Progenitor cell of endocrine pancreas (in vitro differentiated cells): ENCODE data around the gene TCEA3. TPM values are rescaled to one million over a fixed set of nuclear protein-coding genes. Genes with fewer than 3 reads are reported as not detected.

Experiments
- DNase-seq: peaks from one replicate; pipeline ENCODE4 v3.0.0; 2021; ENCODE audit warnings: low spot score; ENCODE audit not compliant: unreplicated experiment
- H3K27ac Mint-ChIP-seq: 2 replicates; pipeline ENCODE4 v1.8.0; 2021; ENCODE audit warnings: mild to moderate bottlenecking, moderate library complexity, mixed read lengths
- H3K27me3 Mint-ChIP-seq: 2 replicates; pipeline ENCODE4 v1.8.0; 2021; ENCODE audit warnings: mixed read lengths
- H3K36me3 Mint-ChIP-seq: 2 replicates; pipeline ENCODE4 v1.8.0; 2022; ENCODE audit warnings: mixed read lengths; ENCODE audit not compliant: insufficient read depth
- H3K4me1 Mint-ChIP-seq: 2 replicates; pipeline ENCODE4 v1.8.0; 2021; ENCODE audit warnings: low read depth, mixed read lengths
- H3K4me3 Mint-ChIP-seq: 2 replicates; pipeline ENCODE4 v1.8.0; 2021; ENCODE audit warnings: low read depth, mild to moderate bottlenecking, moderate library complexity, mixed read lengths
- H3K9me3 Mint-ChIP-seq: 2 replicates; pipeline ENCODE4 v1.8.0; 2021; ENCODE audit warnings: low read depth, mixed read lengths
- CTCF ChIP-seq: fragments of 200-600 bp; sonication (generic); IDR thresholded peaks from one replicate; pipeline ENCODE4 v1.5.0; 2021; ENCODE audit warnings: antibody characterized with exemption, mild to moderate bottlenecking; ENCODE audit not compliant: unreplicated experiment
- total RNA-seq: library from RNA; stranded (reverse); gene quantifications from 2 replicates; pipeline ENCODE4 v1.2.1, GENCODE V29; 2021

Gene TCEA3
- total RNA-seq, 1 donor from 2014 or later: 12.9 TPM

GRCh38 chr1:23367791-23368561, 56.6 kb downstream of the TCEA3 start:
- peaks cover 39% of the 10 kb centered on the region for H3K4me1 Mint-ChIP-seq
- DNase-seq: peak; percentile 96
- H3K27ac Mint-ChIP-seq: peak overlapping the region; percentile 99
- H3K9me3 Mint-ChIP-seq: peaks cover 19% of the 10 kb centered on the region
- peaks cover 42% of the 10 kb centered on the region for H3K36me3 Mint-ChIP-seq
- peak overlapping the region; percentile 96 for H3K4me3 Mint-ChIP-seq
- TF ChIP-seq CTCF: no peak
- H3K27me3 Mint-ChIP-seq: no peaks in the 10 kb centered on the region

GRCh38 chr1:23367451-23367790, 57.1 kb downstream of the TCEA3 start:
- Mint-ChIP-seq H3K4me3 (peak overlapping the region; percentile 96), H3K9me3 (peaks cover 25% of the 10 kb centered on the region), H3K4me1 (peaks cover 37% of the 10 kb centered on the region), H3K36me3 (peaks cover 48% of the 10 kb centered on the region), H3K27ac (peak overlapping the region; percentile 99), H3K27me3 (no peaks in the 10 kb centered on the region)
- TF ChIP-seq CTCF: no peak
- DNase-seq: no peak

DNA sequence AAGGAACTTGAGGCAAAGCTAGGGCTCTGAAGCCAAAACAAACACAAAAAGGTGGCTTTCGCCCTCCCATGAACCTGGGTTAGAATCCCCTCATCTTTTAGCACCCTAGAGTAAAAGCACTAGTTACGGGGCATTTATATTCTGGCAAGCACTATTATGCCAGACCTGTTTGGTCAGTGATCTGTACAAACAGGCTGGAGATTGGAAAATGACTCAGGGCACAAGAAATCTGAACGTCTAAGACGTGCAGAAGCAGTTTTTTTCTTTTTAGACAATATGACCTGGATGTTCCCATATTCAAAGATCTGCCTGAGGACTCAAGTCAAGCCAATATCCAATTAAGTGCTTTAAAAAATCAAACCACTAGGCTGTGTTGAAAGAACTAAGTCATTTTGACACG, 58.0 kb downstream of the TCEA3 start:
- H3K36me3 Mint-ChIP-seq: peaks cover 56% of the 10 kb centered on the region

DNA sequence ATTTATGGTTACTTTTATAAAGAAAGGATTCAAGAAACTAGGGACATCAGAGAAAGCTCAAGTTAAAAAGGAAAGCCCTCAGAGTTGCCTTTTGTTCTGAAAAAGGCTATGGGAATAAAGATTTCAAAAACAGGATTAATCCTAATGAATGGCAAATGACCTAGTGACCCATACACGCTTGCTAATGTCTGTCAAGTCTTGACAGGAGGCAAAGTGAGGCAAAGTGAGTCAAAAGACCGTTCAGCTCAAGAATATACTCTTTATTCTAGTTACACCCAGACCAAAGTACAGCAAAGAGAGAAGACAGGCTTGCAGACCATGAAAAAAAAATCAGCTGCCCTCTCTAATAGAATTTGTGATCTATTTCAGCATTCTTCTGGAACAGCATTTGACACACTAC, 58.4 kb downstream of the TCEA3 start:
- peak overlapping the region; percentile 96 for H3K4me3 Mint-ChIP-seq
- peaks cover 35% of the 10 kb centered on the region for H3K9me3 Mint-ChIP-seq
- peaks cover 61% of the 10 kb centered on the region for H3K36me3 Mint-ChIP-seq
- no peak for TF ChIP-seq CTCF
- H3K4me1 Mint-ChIP-seq: peaks cover 27% of the 10 kb centered on the region
- H3K27me3 Mint-ChIP-seq: no peaks in the 10 kb centered on the region
- H3K27ac Mint-ChIP-seq: peak overlapping the region; percentile 79
- DNase-seq: no peak

More for the DNA sequence above, 58.0 kb downstream of the TCEA3 start:
- TF ChIP-seq CTCF: no peak
- peak overlapping the region; percentile 96 for H3K4me3 Mint-ChIP-seq
- no peak for DNase-seq
- H3K27me3 Mint-ChIP-seq: no peaks in the 10 kb centered on the region
- H3K9me3 Mint-ChIP-seq: peaks cover 31% of the 10 kb centered on the region
- H3K27ac Mint-ChIP-seq: peak overlapping the region; percentile 77
- H3K4me1 Mint-ChIP-seq: peaks cover 29% of the 10 kb centered on the region

DNA sequence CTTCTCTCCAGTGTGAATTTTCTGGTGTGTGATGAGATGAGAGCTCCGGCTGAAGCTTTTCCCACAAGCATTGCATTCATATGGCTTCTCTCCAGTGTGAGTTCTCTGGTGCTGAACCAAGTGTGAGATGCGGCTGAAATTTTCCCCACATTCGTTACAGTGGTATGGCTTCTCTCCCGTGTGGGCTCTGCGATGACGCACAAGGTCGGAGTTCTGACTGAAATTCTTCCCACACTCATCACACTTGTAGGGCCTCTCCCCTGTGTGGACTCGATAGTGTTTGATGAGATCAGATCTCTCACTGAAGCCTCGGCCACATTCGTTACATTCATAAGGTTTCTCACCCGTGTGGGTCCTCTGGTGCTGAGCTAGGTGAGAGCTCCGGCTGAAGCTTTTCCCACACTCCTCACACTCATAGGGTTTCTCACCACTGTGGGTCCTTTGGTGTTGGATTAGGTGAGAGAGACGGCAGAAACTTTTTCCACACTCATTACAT, 62.3 kb downstream of the TCEA3 start:
- Mint-ChIP-seq H3K27me3 (no peaks in the 10 kb centered on the region), H3K27ac (peak overlapping the region; percentile 62), H3K4me1 (peaks cover 4% of the 10 kb centered on the region), H3K9me3 (peaks cover 58% of the 10 kb centered on the region), H3K4me3 (no peak overlapping the region), H3K36me3 (peaks cover 82% of the 10 kb centered on the region)
- no peak for DNase-seq
- no peak for TF ChIP-seq CTCF
